GM19467 (cell line): Measurements from ENCODE around the gene PAF1.
A peak's percentile ranks its signal among the peaks of the same experiment; 100 is the strongest.

Source experiments
- ATAC-seq: cut with Tn5 transposase; IDR thresholded peaks from one replicate; pipeline ENCODE4 v1.9.1; 2021; ENCODE audit warnings: mild to moderate bottlenecking, moderate library complexity; ENCODE audit not compliant: unreplicated experiment

Gene PAF1

DNA sequence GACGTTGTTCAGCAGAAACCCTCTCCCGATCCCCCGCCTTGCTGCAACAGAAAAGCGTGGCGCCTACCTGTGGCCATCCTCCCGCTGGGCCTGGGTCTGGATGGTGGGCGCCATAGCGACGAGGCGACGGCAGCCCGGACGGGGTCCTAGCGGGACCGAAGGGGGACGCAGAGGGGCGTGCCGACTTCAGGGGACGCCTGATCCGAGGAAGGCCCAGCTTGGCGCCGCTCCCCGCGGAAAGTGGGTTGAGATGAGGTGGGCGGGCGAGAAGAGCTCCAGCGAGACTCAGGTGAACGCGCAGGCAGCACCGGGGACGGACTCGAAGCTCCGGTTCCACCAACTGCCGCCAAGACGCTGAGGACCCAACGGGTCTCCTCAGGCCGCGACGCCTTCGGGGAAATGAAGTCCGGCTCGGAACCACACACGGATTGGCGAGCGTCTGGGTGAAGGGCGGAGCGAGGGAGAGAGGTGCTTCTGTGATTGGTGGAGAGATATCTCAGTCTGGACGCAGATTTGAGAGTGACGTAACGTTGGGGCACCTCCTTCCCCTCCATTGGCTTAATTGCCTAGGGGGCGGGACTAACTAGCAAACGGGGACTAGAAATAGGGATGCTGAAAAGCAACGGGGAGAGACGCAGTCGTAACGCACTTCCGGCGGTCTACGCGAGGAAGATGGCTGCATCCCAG is at the start of gene PAF1, which contains the start of gene MED29:
PAF1 (minus strand) TSS at position 356 of the 687 bp plus-strand sequence; CDS start at position 114, 242 bp downstream.
MED29 (plus strand) TSS at position 628 of the 687 bp plus-strand sequence; CDS start at position 673, 45 bp downstream.
- peak; percentile 85 for ATAC-seq

- ATAC-seq: no peak
Observed at GRCh38 chr19:39438270-39438934, 47.5 kb upstream of the PAF1 start.

DNA sequence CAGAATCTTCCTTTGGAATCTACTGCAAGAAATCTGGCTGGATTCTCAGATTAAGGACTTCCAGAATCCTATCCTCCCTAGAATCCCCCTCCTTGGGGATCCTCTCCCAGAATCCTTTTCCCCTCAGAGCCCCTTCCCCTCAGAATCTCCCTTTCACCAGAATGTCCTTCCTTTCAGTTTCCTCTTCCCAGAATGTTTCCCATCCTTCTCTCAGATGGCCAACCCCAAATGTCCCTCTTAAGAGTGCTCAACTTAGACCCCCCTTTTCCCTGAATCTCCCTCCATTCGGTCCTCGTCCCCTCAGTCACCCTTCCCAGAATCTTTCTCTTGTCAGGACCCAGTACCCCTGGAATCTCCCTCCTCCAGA is 45.4 kb upstream of the PAF1 start:
- no peak for ATAC-seq

DNA sequence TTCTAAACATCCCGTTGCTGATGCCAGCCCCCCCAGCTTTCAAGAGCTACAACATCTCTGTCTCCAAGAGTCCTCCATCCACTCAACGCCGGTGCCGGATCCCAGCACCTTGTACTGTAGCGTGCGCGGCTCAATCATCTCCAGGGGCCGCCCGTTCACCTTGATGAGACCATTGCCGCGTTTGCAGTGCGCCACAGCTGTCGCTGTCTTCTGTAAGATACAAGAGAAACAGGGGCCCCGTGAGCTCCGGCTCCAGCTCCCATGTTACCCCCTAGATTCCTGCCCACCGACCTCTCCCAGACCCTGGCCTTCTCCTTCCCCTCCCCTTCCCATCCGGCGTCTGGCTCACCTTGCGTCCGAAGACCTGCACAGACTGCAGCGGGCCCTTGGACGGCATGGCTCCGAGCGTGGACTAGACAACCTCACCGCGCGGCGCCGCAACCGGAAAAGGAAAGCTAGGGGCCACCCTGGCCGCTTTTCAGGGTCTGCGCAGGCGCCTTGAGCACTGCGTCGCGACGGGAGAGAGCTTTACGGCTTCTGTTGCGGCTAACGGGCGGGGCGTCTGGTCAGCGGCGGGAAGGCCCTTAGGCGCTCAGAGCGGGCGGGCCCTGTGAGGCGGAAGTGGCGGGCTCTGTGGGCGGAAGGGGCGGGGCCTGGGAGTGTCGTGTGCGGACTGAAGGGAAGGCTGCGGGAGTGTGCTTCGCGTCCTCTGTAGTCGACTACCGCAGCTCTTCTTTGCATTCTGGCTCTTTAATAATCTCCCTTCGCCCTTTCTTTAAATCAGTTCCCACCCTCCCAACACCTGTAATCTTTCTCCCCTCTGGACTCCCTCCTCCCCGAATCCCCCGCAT is 44.8 kb upstream of the PAF1 start, which contains the start of gene RPS16:
RPS16 (minus strand) TSS at position 451 of the 851 bp plus-strand sequence; CDS start at position 397, 54 bp downstream.
- ATAC-seq: peak; percentile 82

- no peak for ATAC-seq
Observed at GRCh38 chr19:39434123-39435076, 43.5 kb upstream of the PAF1 start.

DNA sequence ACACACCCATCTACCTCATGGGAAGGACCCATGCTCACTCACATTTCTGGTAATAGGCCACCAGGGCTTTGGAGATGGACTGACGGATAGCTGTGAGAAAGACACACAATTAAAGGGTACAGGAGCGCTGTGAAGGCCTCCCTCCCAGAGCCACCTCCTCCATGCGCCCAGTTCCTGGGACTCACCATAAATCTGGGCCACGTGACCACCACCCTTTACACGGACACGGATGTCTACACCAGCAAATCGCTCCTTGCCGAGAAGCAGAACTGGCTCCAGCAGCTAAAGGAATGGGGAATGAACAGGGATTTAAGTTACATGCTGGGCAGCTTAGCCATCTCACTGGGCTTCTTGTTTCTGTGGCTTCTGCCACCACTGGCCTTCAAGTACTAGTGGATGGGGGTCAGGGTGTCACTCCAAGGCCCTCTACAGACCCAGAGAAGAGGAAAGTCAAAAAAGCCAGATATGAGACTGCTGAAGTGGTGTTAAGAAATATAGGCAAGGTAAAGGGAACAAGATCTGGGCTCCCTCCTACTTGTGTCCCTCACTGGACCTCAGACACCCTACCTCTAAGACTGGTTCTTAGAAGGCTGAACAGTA is 42.7 kb upstream of the PAF1 start:
- ATAC-seq: no peak

DNA sequence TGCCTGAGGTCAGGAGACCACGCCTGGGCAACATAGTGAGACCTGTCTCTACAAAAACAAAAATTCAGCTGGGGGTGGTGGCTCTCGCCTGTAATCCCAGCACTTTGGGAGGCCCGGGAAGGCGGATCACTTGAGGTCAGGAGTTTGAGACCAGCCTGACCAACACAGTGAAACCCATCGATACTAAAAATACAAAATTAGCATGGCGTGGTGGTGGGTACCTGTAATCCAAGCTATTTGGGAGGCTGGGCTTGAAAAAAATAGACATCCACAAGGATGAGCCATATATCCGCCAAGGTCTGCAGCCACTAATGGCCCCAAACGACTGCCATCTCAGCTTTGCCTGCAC is 41.7 kb upstream of the PAF1 start:
- no peak for ATAC-seq

DNA sequence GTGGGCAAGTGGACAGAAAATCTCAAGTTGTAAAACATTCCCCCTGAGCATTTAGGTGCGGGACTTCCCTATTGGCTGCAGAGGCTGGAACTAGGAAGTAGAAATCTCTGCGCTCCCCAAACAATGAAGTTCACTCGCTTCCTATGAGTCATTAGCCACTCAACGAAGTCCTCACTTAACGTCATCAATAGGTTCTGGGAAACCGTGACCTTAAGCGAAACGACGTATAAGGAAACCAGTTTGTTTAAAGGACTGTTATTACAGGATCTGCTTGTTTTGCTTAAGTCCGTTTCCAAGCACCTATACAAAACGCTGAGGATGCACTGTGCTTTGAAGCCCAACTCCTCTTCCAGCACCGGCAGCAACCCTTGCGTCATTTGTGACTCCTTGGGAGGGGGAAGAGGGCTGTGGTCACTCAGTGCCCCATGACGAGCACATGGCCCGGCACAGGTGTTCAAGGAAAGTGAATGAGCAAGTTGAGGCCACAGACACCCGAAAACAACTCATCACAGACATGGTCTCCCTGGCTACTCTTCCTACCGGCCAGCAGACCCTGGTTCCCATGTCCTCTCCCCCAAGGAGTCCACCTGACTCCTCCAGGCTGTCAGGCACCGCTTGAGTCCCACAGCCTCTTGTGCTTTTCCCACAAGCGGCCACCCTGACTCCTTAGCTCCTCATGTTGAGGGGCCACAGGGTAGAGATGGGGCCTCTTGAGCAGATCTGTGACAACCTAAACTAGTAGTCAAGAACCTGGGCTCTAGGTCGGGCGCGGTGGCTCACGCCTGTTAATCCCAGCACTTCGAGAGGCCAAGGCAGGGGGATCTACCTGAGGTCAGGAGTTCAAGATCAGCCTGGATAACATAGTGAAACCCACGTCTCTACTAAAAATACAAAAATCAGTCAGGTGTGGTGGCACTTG is 40.0 kb upstream of the PAF1 start:
- ATAC-seq: no peak

DNA sequence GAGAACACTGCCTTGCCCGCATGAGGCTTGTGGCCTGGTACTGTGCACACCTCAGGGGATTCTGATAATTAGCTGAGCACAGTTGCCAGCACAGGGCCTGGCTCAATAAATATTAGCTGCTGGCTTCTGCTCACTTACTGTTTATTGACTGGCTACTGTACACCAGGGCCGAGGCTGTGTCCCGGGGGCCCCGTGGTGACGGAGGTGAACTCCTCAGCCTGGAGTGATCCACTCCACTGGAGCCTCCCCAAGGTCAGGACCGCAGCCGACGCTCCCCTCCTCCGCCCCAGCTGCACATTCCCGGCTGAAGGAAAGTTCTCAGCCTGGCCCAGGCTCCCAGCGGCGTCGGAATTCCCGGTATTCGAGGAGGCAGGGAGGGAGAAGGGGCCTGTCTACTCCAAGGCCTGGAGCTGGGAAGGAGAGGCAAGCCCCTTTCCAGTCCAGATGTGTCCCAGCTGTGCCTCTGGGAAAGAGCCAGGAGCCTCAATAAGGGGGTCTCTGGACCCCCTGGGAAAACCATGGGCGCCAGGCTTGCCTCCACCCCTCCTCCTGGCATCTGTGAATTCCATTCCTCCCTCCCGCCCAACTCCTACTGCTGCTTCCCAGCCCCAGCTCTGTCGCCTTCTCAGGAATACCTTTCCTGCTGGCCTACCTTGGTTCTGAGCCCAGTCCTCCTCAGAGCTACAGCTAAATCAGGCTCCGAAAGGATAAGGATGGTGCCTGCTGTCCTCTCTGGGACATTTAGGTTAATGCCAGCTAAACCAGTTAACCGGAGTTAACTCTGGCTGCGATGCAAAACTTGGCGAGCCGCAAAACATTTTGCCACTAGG is 37.6 kb upstream of the PAF1 start:
- ATAC-seq: no peak

- no peak for ATAC-seq
Observed at GRCh38 chr19:39427707-39428106, 36.8 kb upstream of the PAF1 start.

DNA sequence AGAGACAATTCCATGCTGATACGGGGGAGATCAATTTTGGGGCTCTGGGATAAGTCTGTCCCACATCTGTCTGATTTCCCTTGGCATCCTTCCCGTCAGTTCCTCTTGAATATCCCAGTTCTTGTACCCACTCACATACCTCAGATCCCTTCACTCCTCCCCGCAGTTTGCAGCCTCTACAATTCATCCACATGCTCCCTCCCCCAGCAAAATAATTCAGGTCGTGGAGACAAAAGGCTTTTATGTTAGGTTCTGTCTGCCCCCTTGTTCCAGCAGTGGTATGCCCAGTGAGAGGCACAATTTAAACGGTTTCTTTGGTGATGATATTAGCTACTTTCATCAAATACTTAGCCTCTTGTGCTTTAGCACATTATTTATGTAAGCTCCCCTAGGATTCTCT is 35.3 kb upstream of the PAF1 start:
- no peak for ATAC-seq

GRCh38 chr19:39425744-39426143 is 34.8 kb upstream of the PAF1 start:
- ATAC-seq: no peak

- ATAC-seq: no peak
Observed at GRCh38 chr19:39424934-39425333, 34.0 kb upstream of the PAF1 start.

DNA sequence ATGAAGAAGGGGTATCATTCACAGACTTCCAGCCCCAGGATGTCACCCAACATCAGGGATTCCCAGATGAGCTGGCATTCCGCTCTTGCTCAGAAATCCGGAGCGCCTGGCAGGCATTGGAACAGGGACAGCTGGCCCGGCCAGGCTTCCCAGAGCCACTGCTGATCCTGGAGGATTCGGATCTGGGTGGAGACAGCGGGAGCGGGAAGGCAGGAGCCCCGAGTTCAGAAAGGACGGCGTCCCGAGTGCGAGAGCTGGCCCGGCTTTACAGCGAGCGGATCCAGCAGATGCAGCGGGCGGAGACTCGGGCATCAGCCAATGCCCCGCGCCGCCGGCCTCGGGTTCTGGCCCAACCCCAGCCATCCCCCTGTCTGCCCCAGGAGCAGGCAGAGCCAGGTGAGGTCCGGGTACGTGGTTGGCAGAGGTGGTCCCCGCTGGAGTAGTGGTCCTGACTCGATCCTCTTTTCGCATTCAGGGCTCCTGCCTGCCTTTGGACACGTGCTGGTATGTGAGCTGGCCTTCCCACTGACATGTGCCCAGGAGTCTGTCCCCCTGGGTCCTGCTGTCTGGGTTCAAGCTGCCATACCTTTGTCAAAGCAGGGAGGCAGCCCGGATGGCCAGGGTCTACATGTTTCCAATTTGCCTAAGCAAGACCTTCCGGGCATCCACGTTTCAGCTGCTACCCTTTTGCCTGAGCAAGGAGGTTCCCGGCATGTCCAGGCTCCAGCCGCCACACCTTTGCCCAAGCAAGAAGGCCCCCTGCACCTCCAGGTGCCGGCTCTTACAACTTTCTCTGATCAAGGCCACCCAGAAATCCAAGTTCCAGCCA is 32.6 kb upstream of the PAF1 start:
- no peak for ATAC-seq

- no peak for ATAC-seq
Observed at GRCh38 chr19:39422020-39422419, 31.1 kb upstream of the PAF1 start.

DNA sequence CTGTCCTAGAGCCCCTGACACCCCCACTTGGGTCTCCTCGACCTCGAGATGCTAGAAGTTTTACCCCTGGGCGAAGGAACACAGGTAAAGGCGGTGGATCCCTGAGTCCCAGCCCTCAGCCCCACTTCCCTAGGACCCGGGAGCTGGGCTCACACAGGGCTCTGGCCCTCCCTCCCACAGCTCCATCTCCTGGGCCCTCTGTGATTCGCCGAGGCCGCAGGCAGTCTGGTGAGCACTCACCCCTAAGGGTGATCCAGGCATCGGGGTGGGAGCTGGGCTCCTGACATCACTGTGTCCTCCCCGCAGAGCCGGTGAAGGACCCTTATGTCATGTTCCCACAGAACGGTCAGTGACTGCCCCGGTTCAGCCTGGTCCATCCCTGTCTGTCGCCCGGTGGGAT is 29.9 kb upstream of the PAF1 start:
- no peak for ATAC-seq

GRCh38 chr19:39419003-39419402 is 28.1 kb upstream of the PAF1 start:
- ATAC-seq: no peak
